B cell (primary cell): Measurements from ENCODE around the gene NFASC. TPM values are rescaled to one million over a fixed set of nuclear protein-coding genes. Genes with fewer than 3 reads are reported as not detected.

Experiments used
- ATAC-seq: fragments of 200-7000 bp; cut with Tn5 transposase; one replicate; pipeline ENCODE4 v1.10.0; 2021; ENCODE audit warnings: low read depth, mild to moderate bottlenecking, moderate number of reproducible peaks, moderate library complexity
- CTCF ChIA-PET: fragments of 350-600 bp; sonication (Branson Sonifier 250); formaldehyde crosslinking; loops from one replicate; lab custom pipeline; 2021; ENCODE audit warnings: antibody characterized with exemption, inconsistent platforms; lab: Charles Lee
- POLR2A ChIA-PET: fragments of 350-600 bp; sonication (Branson Sonifier 250); formaldehyde crosslinking; loops from one replicate; lab custom pipeline; 2021; ENCODE audit warnings: antibody characterized with exemption; lab: Charles Lee
- DNase-seq: peaks from one replicate; pipeline ENCODE4 v3.0.0; 2013
- H2AFZ ChIP-seq: 2 replicates; pipeline ENCODE4 v1.6.1; 2012; ENCODE audit warnings: mild to moderate bottlenecking, low read depth, low read length; ENCODE audit not compliant: insufficient read depth, poor library complexity, severe bottlenecking
- H3K27ac ChIP-seq, 2 donors: 1 replicate in 1 of 2; 2 replicates in 1 of 2; pipeline ENCODE4 v1.5.1; 2012 to 2013; ENCODE audit warnings: low read length in 2 of 2, mild to moderate bottlenecking in 2 of 2, moderate library complexity in 1 of 2
- H3K27me3 ChIP-seq, 4 experiments: fragments of 200-600 bp in 1 of 4; sonication (generic) in 1 of 4; replicated peaks in 1 of 4; 1 replicate in 2 of 4; 2 replicates in 2 of 4; pipeline versions ENCODE4 v1.6.1 to v1.7.0; 2013 to 2016; ENCODE audit warnings: low read length in 3 of 4, mild to moderate bottlenecking in 2 of 4, mixed read lengths in 1 of 4, moderate library complexity in 1 of 4; ENCODE audit not compliant: insufficient read depth in 4 of 4, control insufficient read depth in 3 of 4; ENCODE audit errors: control extremely low read depth in 1 of 4
- H3K36me3 ChIP-seq, 2 experiments: replicated peaks in 1 of 2; 1 replicate in 1 of 2; 2 replicates in 1 of 2; pipeline versions ENCODE4 v1.6.1 to v1.7.1; 2013; ENCODE audit warnings: low read length in 1 of 2; ENCODE audit not compliant: insufficient read depth in 2 of 2, control insufficient read depth in 1 of 2; ENCODE audit errors: control extremely low read depth in 1 of 2, extremely low read depth in 1 of 2
- H3K4me1 ChIP-seq, 2 donors: fragments of 200-600 bp in 1 of 2; sonication (generic) in 1 of 2; 1 replicate in 1 of 2; 2 replicates in 1 of 2; pipeline versions ENCODE4 v1.5.1 to v1.6.1; 2013 to 2017; ENCODE audit warnings: low read length in 2 of 2; ENCODE audit not compliant: control insufficient read depth in 2 of 2, insufficient read depth in 2 of 2
- H3K4me2 ChIP-seq: replicated peaks from 2 replicates; pipeline ENCODE3; 2012; ENCODE audit warnings: mild to moderate bottlenecking, low read depth, low read length; ENCODE audit not compliant: poor library complexity, severe bottlenecking
- H3K4me3 ChIP-seq, 5 experiments: fragments of 200-600 bp in 1 of 5; sonication (generic) in 1 of 5; 1 replicate in 3 of 5; 2 replicates in 2 of 5; pipeline versions ENCODE4 v1.5.1 to v1.7.0; 2011 to 2016; ENCODE audit warnings: low read length in 4 of 5, mild to moderate bottlenecking in 4 of 5, low read depth in 2 of 5, control low read depth in 1 of 5, moderate library complexity in 1 of 5; ENCODE audit not compliant: insufficient read depth in 1 of 5; ENCODE audit errors: control extremely low read depth in 1 of 5, extremely low read depth in 1 of 5
- H3K79me2 ChIP-seq: fragments of 200-600 bp; sonication (generic); one replicate; pipeline ENCODE4 v1.6.0; 2016; ENCODE audit warnings: low read length; ENCODE audit not compliant: control insufficient read depth, insufficient read depth
- H3K9ac ChIP-seq: fragments of 200-600 bp; sonication (generic); 2 replicates; pipeline ENCODE4 v1.6.1; 2017; ENCODE audit warnings: mild to moderate bottlenecking, low read length, moderate library complexity
- H3K9me3 ChIP-seq, 3 donors: one replicate each; pipeline versions ENCODE4 v1.6.1 to v1.7.1; 2013; ENCODE audit warnings: low read length in 2 of 3; ENCODE audit not compliant: control insufficient read depth in 2 of 3, insufficient read depth in 1 of 3; ENCODE audit errors: control extremely low read depth in 1 of 3
- H4K20me1 ChIP-seq: 2 replicates; pipeline ENCODE4 v1.6.0; 2012; ENCODE audit warnings: mild to moderate bottlenecking, low read length; ENCODE audit not compliant: insufficient read depth, control insufficient read depth, poor library complexity, severe bottlenecking
- H3K27ac Mint-ChIP-seq: one replicate; pipeline ENCODE4 v1.8.0; 2021; ENCODE audit warnings: mixed read lengths
- H3K27me3 Mint-ChIP-seq: one replicate; pipeline ENCODE4 v1.8.0; 2021; ENCODE audit warnings: mixed read lengths
- H3K4me1 Mint-ChIP-seq: one replicate; pipeline ENCODE4 v1.8.0; 2021; ENCODE audit warnings: mixed read lengths
- H3K4me3 Mint-ChIP-seq: one replicate; pipeline ENCODE4 v1.8.0; 2021; ENCODE audit warnings: mixed read lengths
- H3K9me3 Mint-ChIP-seq: one replicate; pipeline ENCODE4 v1.8.0; 2022; ENCODE audit warnings: mixed read lengths; ENCODE audit not compliant: insufficient read depth
- CTCF ChIP-seq: fragments of 200-600 bp; IDR thresholded peaks from one replicate; pipeline ENCODE4 v1.8.0; 2022; ENCODE audit warnings: antibody characterized with exemption, mild to moderate bottlenecking
- EZH2 ChIP-seq: IDR thresholded peaks from 2 replicates; pipeline ENCODE4 v1.6.1; 2012; ENCODE audit warnings: borderline replicate concordance, low read depth, mild to moderate bottlenecking, moderate library complexity, low read length; ENCODE audit not compliant: insufficient read depth, poor library complexity, severe bottlenecking
- WGBS: methylation state at CpG from one replicate; pipeline ENCODE4 v1.1.5; 2013; ENCODE audit warnings: missing lambda C conversion rate; ENCODE audit not compliant: insufficient coverage; 5-methylcytosine and 5-hydroxymethylcytosine counted together
- intact Hi-C: fragments of 100-400 bp; cut with micrococcal nuclease; formaldehyde crosslinking; loops from one replicate; pipeline ENCODE4 v1.10.0; 2022
- polyA plus RNA-seq: library from polyadenylated mRNA; depleted of rRNA; stranded (reverse); fragments of >200 nt; gene quantifications from 2 replicates; pipeline ENCODE4 v1.2.3, GENCODE V29; 2012
- total RNA-seq, 2 donors: library from RNA; stranded (reverse); fragments of 120-200 nt in 1 of 2; gene quantifications; 1 replicate in 1 of 2; 2 replicates in 1 of 2; pipeline versions ENCODE4 v1.2.3 to v1.2.4, GENCODE V29; 2013 to 2022

Gene NFASC
- total and polyA plus RNA-seq, 2 donors (not counting 1 experiment from before 2014, with no cell fraction given), result 0.06 to 0.39 TPM

- CTCF ChIA-PET, result no interaction called here
- WGBS, result no CpG with 5 or more reads among the region's 3 CpGs
- peaks cover 0 to 4% (median 0%) of the 10 kb centered on the region in 4 experiments for H3K27me3 ChIP-seq
- no peak for ATAC-seq
- no peaks in the 10 kb centered on the region for H3K4me1 ChIP-seq
- DNase-seq, result no peak
- intact Hi-C loops, result no loop called here
- Mint-ChIP-seq H3K27ac (no peak overlapping the region), H3K27me3 (peaks cover 28% of the 10 kb centered on the region), H3K9me3 (no peaks in the 10 kb centered on the region), H3K4me1 (no peaks in the 10 kb centered on the region), H3K4me3 (no peak overlapping the region)
- no peak overlapping the region for H3K4me2 ChIP-seq
- H2AFZ ChIP-seq, result no peak overlapping the region
- H3K27ac ChIP-seq, result no peak overlapping the region
- POLR2A ChIA-PET, result no interaction called here
- no peaks in the 10 kb centered on the region for H3K79me2 ChIP-seq
- H3K9ac ChIP-seq, result no peak overlapping the region
- TF ChIP-seq CTCF (no peak), EZH2 (no peak)
- no peaks in the 10 kb centered on the region for H3K36me3 ChIP-seq
- no peaks in the 10 kb centered on the region for H4K20me1 ChIP-seq
- H3K9me3 ChIP-seq, result no peaks in the 10 kb centered on the region
- no peak overlapping the region for H3K4me3 ChIP-seq
Measured at GRCh38 chr1:204882479-204882878, 11.8 kb downstream of the NFASC start.

- Mint-ChIP-seq H3K4me3 (no peak overlapping the region), H3K27me3 (peaks cover 24% of the 10 kb centered on the region), H3K4me1 (no peaks in the 10 kb centered on the region), H3K9me3 (no peaks in the 10 kb centered on the region), H3K27ac (no peak overlapping the region)
- ChIA-PET POLR2A (no interaction called here), CTCF (no interaction called here)
- no peaks in the 10 kb centered on the region for H3K79me2 ChIP-seq
- H3K27me3 ChIP-seq, result no peaks in the 10 kb centered on the region
- H3K4me3 ChIP-seq, result no peak overlapping the region
- no peak overlapping the region for H3K4me2 ChIP-seq
- no peaks in the 10 kb centered on the region for H3K9me3 ChIP-seq
- no peak for ATAC-seq
- H3K27ac ChIP-seq, result no peak overlapping the region
- H2AFZ ChIP-seq, result no peak overlapping the region
- no peak for TF ChIP-seq EZH2
- TF ChIP-seq CTCF, result no peak
- intact Hi-C loops, result no loop called here
- H4K20me1 ChIP-seq, result no peaks in the 10 kb centered on the region
- no peaks in the 10 kb centered on the region for H3K4me1 ChIP-seq
- WGBS, result 100% methylated on average over 1 of the region's 3 CpGs
- DNase-seq, result no peak
- H3K9ac ChIP-seq, result no peak overlapping the region
- H3K36me3 ChIP-seq, result no peaks in the 10 kb centered on the region
Measured at GRCh38 chr1:204883405-204883804, 12.7 kb downstream of the NFASC start.
